D721Med (cell line): ENCODE results near the gene WIPF3.
"Not testable (repeated sequence)": the region's sequence is repeated elsewhere in the genome, so short reads cannot be mapped to it uniquely, and the experiment has no call there.

ENCODE experiments used
- DNase-seq: peaks from one replicate; pipeline ENCODE4 v3.0.0; 2011; ENCODE audit warnings: low spot score; ENCODE audit not compliant: insufficient read length
- FAIRE-seq: peaks from 2 replicates; lab custom pipeline; 2011; peaks lifted over from hg19 to GRCh38; lab: Jason Lieb, UNC
- CTCF ChIP-seq: IDR thresholded peaks from 2 replicates; pipeline ENCODE4 v1.5.1; 2012; ENCODE audit warnings: mild to moderate bottlenecking, control low read depth; ENCODE audit not compliant: insufficient read depth; ENCODE audit errors: missing control alignments

Gene WIPF3

GRCh38 chr7:29883462-29884398, 77.4 kb downstream of the WIPF3 start:
- DNase-seq (no peak), FAIRE-seq (no peak)
- TF ChIP-seq CTCF, result no peak

- no peak for TF ChIP-seq CTCF
- no peak for DNase-seq
- FAIRE-seq, result no peak
These were observed 78.3 kb downstream of the WIPF3 start for GRCh38 chr7:29884399-29885272.

GRCh38 chr7:29885626-29886025, 79.3 kb downstream of the WIPF3 start:
- DNase-seq (no peak), FAIRE-seq (no peak)
- TF ChIP-seq CTCF, result no peak

GRCh38 chr7:29886827-29887226, 80.5 kb downstream of the WIPF3 start:
- DNase-seq (no peak), FAIRE-seq (no peak)
- TF ChIP-seq CTCF, result no peak

- FAIRE-seq (no peak), DNase-seq (no peak)
- TF ChIP-seq CTCF, result no peak
These were observed 81.7 kb downstream of the WIPF3 start for GRCh38 chr7:29888006-29888405.

- no peak for TF ChIP-seq CTCF
- FAIRE-seq, result no peak
- DNase-seq, result no peak
These were observed 83.0 kb downstream of the WIPF3 start for GRCh38 chr7:29889288-29889687.

- no peak for TF ChIP-seq CTCF
- FAIRE-seq (no peak), DNase-seq (no peak)
These were observed 83.9 kb downstream of the WIPF3 start for GRCh38 chr7:29890251-29890650.

- not testable (repeated sequence) for FAIRE-seq, DNase-seq
These were observed 84.5 kb downstream of the WIPF3 start for GRCh38 chr7:29890786-29891185.
